ENCODE measurements around the gene TERT. TPM values are rescaled to one million over a fixed set of nuclear protein-coding genes. Genes with fewer than 3 reads are reported as not detected.

The TERT gene
- total RNA-seq, 4 donors from 2014 or later, result not detected

DNA sequence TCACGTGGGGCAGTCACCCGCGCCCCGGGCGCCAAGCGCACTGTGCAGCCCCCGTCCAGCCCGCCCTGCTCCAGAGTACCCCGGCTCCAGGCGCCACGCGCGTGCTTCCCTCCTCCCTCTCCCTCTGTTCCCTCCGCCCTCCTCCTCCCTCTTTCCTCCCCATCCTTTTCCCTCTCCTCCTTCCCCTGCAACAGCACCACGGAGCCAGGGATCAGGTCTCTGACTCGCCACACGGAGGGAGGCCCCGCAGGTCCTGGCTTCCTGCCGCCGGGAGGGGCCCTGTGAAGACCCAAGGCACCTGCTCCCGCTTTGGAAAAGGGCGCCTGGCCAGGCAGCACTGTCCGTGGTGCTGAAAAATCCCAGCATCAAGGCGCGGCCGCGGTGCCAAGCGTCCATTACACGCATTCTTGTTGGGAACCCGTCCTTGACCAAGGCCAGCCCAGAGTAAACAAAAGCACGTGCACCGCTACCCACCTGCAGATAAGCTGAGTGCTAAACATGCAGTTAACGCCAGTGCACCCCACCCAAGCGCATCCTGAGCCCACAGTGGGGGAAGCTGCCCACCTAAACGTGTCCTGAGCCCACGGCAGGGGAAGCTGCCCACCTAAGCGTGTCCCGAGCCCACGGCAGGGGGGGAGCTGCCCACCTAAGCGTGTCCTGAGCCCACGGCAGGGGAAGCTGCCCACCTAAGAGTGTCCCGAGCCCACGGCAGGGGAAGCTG lies 48.0 kb downstream of the TERT start:
- H3K27me3 ChIP-seq, result peaks cover 70% of the 10 kb centered on the region
- no peak for DNase-seq (ENCODE audit: low spot score in 2 of 2)
- no peaks in the 10 kb centered on the region for H3K4me1 ChIP-seq
- WGBS, result 7% methylated on average over 31 of the region's 43 CpGs
- H3K27ac ChIP-seq, result no peak overlapping the region
- TF ChIP-seq POLR2AphosphoS5 (IDR thresholded peaks at IDR 0.05), result no peak
- TF ChIP-seq POLR2A (IDR thresholded peaks at IDR 0.05), result no peak
- no peaks in the 10 kb centered on the region for H3K9me3 ChIP-seq
- no peaks in the 10 kb centered on the region for H3K36me3 ChIP-seq
- H3K4me3 ChIP-seq, result no peak overlapping the region

GRCh38 chr5:1245905-1246576 lies 48.8 kb downstream of the TERT start:
- no peak for DNase-seq (ENCODE audit: low spot score in 2 of 2)
- Histone ChIP-seq H3K27ac (no peak overlapping the region), H3K9me3 (no peaks in the 10 kb centered on the region), H3K36me3 (no peaks in the 10 kb centered on the region), H3K27me3 (peaks cover 71% of the 10 kb centered on the region), H3K4me3 (no peak overlapping the region), H3K4me1 (no peaks in the 10 kb centered on the region)
- TF ChIP-seq EP300 (IDR thresholded peaks at IDR 0.05) (no peak), POLR2A (IDR thresholded peaks at IDR 0.05) (no peak), CTCF (IDR thresholded peaks at IDR 0.05) (no peak), POLR2AphosphoS5 (IDR thresholded peaks at IDR 0.05) (no peak)
- no CpG with 5 or more reads among the region's 58 CpGs for WGBS

DNA sequence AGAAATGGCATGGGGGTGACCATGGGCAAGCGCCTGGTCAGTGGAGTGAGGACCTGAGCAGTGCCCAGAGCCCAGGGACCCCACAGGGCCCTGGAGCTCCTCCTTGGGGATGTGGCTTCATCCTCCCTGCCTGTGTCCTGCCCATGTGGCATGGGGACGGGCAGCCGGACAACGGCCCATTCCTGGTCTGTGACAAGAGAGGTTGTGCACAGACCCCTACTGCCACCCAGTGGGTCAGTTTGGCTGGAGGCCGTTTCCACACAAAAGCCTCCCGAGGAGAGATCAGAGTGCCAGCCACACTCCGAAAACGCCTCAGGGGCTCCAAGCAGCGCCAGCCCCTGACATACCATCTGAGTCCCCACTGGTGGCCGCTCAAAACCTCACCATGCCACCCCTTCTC lies 49.9 kb downstream of the TERT start:
- no peak overlapping the region for H3K27ac ChIP-seq
- H3K4me3 ChIP-seq, result no peak overlapping the region
- no peak for TF ChIP-seq EP300 (IDR thresholded peaks at IDR 0.05)
- TF ChIP-seq CTCF (IDR thresholded peaks at IDR 0.05), result no peak
- H3K9me3 ChIP-seq, result no peaks in the 10 kb centered on the region
- no peaks in the 10 kb centered on the region for H3K4me1 ChIP-seq
- no peaks in the 10 kb centered on the region for H3K36me3 ChIP-seq
- WGBS, result 80% methylated on average over 1 of the region's 10 CpGs
- H3K27me3 ChIP-seq, result peaks cover 66% of the 10 kb centered on the region
- no peak for DNase-seq (ENCODE audit: low spot score in 2 of 2)

GRCh38 chr5:1244255-1244654 lies 50.6 kb downstream of the TERT start:
- Histone ChIP-seq H3K4me1 (no peaks in the 10 kb centered on the region), H3K27ac (no peak overlapping the region), H3K36me3 (no peaks in the 10 kb centered on the region), H3K27me3 (peaks cover 60% of the 10 kb centered on the region), H3K9me3 (no peaks in the 10 kb centered on the region), H3K4me3 (no peak overlapping the region)
- TF ChIP-seq POLR2AphosphoS5 (IDR thresholded peaks at IDR 0.05), result no peak
- TF ChIP-seq POLR2A (IDR thresholded peaks at IDR 0.05), result no peak
- TF ChIP-seq CTCF (IDR thresholded peaks at IDR 0.05), result no peak
- no peak for TF ChIP-seq EP300 (IDR thresholded peaks at IDR 0.05)
- no peak for DNase-seq (ENCODE audit: low spot score in 2 of 2)
- 64% methylated on average over 19 of the region's 21 CpGs for WGBS

- Histone ChIP-seq H3K27me3 (peaks cover 59% of the 10 kb centered on the region), H3K27ac (no peak overlapping the region), H3K36me3 (no peaks in the 10 kb centered on the region), H3K4me1 (no peaks in the 10 kb centered on the region), H3K4me3 (no peak overlapping the region), H3K9me3 (no peaks in the 10 kb centered on the region)
- WGBS, result 20% methylated on average over 1 of the region's 33 CpGs
- no peak for DNase-seq (ENCODE audit: low spot score in 2 of 2)
- TF ChIP-seq EP300 (IDR thresholded peaks at IDR 0.05) (no peak), POLR2A (IDR thresholded peaks at IDR 0.05) (no peak)
Observed at GRCh38 chr5:1243487-1244130, 51.3 kb downstream of the TERT start.
